GM19324 (cell line): ENCODE results near the gene EPB41.

Experiments
- ATAC-seq: cut with Tn5 transposase; IDR thresholded peaks from one replicate; pipeline ENCODE4 v1.9.1; 2021; ENCODE audit warnings: mild to moderate bottlenecking, moderate library complexity; ENCODE audit not compliant: unreplicated experiment, low FRiP score

The EPB41 gene

GRCh38 chr1:29156543-29157268, 242.3 kb downstream of the EPB41 start:
- ATAC-seq = no peak

DNA sequence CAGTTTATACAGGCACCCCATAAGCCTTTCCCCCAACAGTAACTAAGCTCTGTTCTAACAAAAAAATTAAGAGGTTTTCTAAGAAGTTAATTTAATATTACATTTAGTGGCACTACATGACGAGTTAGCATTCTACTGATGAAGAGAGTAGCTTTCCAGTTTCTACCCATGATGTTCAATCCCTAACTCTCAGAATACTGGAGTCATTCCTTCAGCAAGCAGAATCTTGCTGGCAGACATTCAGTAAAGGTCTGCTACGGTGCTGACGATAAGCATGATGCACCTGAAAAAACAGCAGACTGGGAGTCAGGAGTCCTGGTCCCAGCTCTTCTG, 242.9 kb downstream of the EPB41 start:
- no peak for ATAC-seq

DNA sequence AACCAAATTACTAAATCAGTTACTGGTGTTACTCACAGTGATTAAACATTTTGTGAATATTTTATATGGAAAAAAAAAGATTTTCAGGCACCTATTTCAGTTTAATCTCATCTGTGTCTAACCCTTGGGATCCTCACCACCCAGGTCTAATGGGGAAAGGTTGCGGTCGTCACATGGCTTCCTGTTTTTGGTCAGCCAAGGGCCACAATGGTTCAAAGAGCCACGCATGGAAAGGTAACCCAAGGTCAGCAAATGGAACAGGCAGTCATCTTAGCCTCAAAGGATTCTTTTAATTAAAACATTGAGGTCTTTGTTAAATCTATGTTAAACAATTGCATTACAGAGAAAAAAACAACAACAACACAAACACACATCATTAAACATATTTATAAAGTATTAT, 245.4 kb downstream of the EPB41 start:
- no peak for ATAC-seq

DNA sequence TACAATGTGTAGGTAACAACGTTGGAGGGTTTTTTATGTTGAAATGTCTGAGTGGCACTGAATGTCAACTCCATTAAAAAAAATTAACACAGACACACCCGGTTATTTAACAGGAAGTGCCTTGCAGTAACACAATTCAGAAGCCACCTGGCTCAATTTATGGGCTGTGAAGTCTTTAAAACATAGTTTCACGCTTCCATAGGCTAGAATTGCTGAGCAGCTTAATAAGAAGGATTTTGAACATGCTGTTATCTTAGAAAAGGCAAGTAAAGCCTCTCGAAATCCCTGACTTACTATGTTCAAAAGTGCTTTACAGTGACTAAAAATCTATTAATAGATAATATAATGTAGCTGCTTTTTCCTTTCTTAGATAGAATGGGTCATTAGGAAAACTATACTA, 247.7 kb downstream of the EPB41 start:
- ATAC-seq = no peak

DNA sequence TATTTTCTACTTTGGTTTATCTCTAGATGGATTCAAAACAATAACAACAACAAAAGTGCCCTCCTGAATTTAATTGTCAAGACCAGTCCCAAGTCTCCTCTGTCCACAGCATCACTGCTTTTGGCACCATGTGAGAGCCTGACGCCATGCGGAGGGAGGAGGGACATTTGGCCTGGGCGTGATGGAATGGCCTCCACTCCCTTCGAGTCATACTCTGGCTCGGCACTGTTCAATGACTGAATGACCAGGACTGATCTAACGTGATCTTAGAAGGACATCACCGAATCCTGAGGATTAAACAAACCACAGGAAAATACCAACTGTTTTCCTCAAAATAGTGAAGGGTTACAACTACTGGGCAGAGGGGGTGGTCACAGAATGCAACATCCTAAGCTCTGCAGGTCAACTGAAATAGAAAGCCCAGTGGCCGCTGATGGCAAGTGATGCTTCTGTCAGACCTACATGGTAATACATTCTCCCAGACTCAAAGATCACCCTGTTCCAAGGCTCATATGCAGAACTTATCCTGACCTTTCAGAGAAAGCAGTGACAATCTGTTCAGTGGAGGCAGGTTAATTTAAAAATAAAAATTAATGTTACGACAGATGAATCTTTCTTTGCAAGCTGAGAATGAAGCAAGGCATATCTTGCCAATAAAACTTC, 248.2 kb downstream of the EPB41 start:
- ATAC-seq = no peak

- ATAC-seq = no peak
These were observed 250.2 kb downstream of the EPB41 start for GRCh38 chr1:29164588-29164987.

- ATAC-seq = no peak
These were observed 252.0 kb downstream of the EPB41 start for GRCh38 chr1:29166291-29166878.

- no peak for ATAC-seq
These were observed 253.5 kb downstream of the EPB41 start for GRCh38 chr1:29167904-29168303.
